ENCODE results near the gene MARVELD1. TPM values are rescaled to one million over a fixed set of nuclear protein-coding genes. Genes with fewer than 3 reads are reported as not detected.
"Not testable (repeated sequence)": the region's sequence is repeated elsewhere in the genome, so short reads cannot be mapped to it uniquely, and the experiment has no call there.

The MARVELD1 gene
- total and polyA plus RNA-seq, 12 donors, result 4.2 to 23.5 (median 10.0) TPM

- Histone ChIP-seq H3K27ac (peak overlapping the region in 1 of 5 donors; percentile 14), H3K4me1 (replicated peaks in 1 of 2) (no peaks in the 10 kb centered on the region), H3K36me3 (replicated peaks in 1 of 2) (peaks cover 0 to 56% of the 10 kb centered on the region in 2 donors), H3K9me3 (replicated peaks in 1 of 3) (no peaks in the 10 kb centered on the region), H3K4me3 (no peak overlapping the region), H3K27me3 (no peaks in the 10 kb centered on the region)
- TF ChIP-seq CTCF (IDR thresholded peaks at IDR 0.05) (peak; percentile 76 to 95 (median 88)), POLR2A (IDR thresholded peaks at IDR 0.05) (no peak)
- 88 to 94% (median 92%) methylated on average over 2 of the region's 2 CpGs for WGBS, 4 donors
- intact Hi-C loops (cut with DNase I), result no loop called here
- DNase-seq, result peak in 3 of 7 donors; percentile 31 to 53 (median 45)
Measured at GRCh38 chr10:97676770-97677581, 36.6 kb upstream of the MARVELD1 start.

GRCh38 chr10:97679594-97679993, 33.9 kb upstream of the MARVELD1 start:
- 89 to 100% (median 93%) methylated on average over 3 to 16 of the region's 16 CpGs for WGBS, 4 donors
- no peak overlapping the region for H3K27ac ChIP-seq

GRCh38 chr10:97682042-97682441, 31.5 kb upstream of the MARVELD1 start:
- no peak for DNase-seq
- no peaks in the 10 kb centered on the region for H3K27me3 ChIP-seq
- 82 to 92% (median 86%) methylated on average over 4 of the region's 4 CpGs for WGBS, 4 donors
- intact Hi-C loops (cut with DNase I), result no loop called here
- peaks cover 0 to 12% of the 10 kb centered on the region in 2 donors for H3K36me3 ChIP-seq (replicated peaks in 1 of 2)
- TF ChIP-seq CTCF (IDR thresholded peaks at IDR 0.05) (no peak), POLR2A (IDR thresholded peaks at IDR 0.05) (no peak)
- H3K4me1 ChIP-seq (replicated peaks in 1 of 2), result peaks cover 30 to 41% of the 10 kb centered on the region in 2 donors
- H3K9me3 ChIP-seq (replicated peaks in 1 of 3), result no peaks in the 10 kb centered on the region
- no peak overlapping the region for H3K4me3 ChIP-seq
- H3K27ac ChIP-seq, result peak overlapping the region in 2 of 5 donors; percentile 6 to 19

More at GRCh38 chr10:97679594-97679993, 33.9 kb upstream of the MARVELD1 start:
- H3K27me3 ChIP-seq, result no peaks in the 10 kb centered on the region
- no peak overlapping the region for H3K4me3 ChIP-seq
- TF ChIP-seq POLR2A (IDR thresholded peaks at IDR 0.05) (no peak), CTCF (IDR thresholded peaks at IDR 0.05) (no peak)
- peaks cover 10 to 21% of the 10 kb centered on the region in 2 donors for H3K4me1 ChIP-seq (replicated peaks in 1 of 2)
- no peak for DNase-seq
- intact Hi-C loops (cut with DNase I), result no loop called here
- no peaks in the 10 kb centered on the region for H3K9me3 ChIP-seq (replicated peaks in 1 of 3)
- peaks cover 0 to 33% of the 10 kb centered on the region in 2 donors for H3K36me3 ChIP-seq (replicated peaks in 1 of 2)

GRCh38 chr10:97683556-97684367, 29.8 kb upstream of the MARVELD1 start:
- TF ChIP-seq POLR2A (IDR thresholded peaks at IDR 0.05) (no peak), CTCF (IDR thresholded peaks at IDR 0.05) (no peak)
- 22 to 37% (median 33%) methylated on average over 3 to 9 of the region's 9 CpGs for WGBS, 4 donors
- H3K27me3 ChIP-seq, result no peaks in the 10 kb centered on the region
- H3K36me3 ChIP-seq (replicated peaks in 1 of 2), result peaks cover 0 to 5% of the 10 kb centered on the region in 2 donors
- peaks cover 42 to 53% of the 10 kb centered on the region in 2 donors for H3K4me1 ChIP-seq (replicated peaks in 1 of 2)
- intact Hi-C loops (cut with DNase I), result no loop called here
- H3K9me3 ChIP-seq (replicated peaks in 1 of 3), result no peaks in the 10 kb centered on the region
- peak overlapping the region in 1 of 4 donors; percentile 65 for H3K4me3 ChIP-seq
- peak in 4 of 7 donors; percentile 42 to 50 (median 44) for DNase-seq
- H3K27ac ChIP-seq, result peak overlapping the region in 4 of 5 donors; percentile 44 to 97 (median 94)

- H3K27me3 ChIP-seq; H3K36me3 ChIP-seq (replicated peaks in 1 of 2); DNase-seq; intact Hi-C loops (cut with DNase I); H3K9me3 ChIP-seq (replicated peaks in 1 of 3): not testable (repeated sequence)
- H3K4me3 ChIP-seq, result peak overlapping the region in 1 of 4 donors; percentile 65
- peaks cover 46 to 59% of the 10 kb centered on the region in 2 donors for H3K4me1 ChIP-seq (replicated peaks in 1 of 2)
- WGBS, 4 donors, result 66 to 78% (median 70%) methylated on average over 6 to 7 of the region's 7 CpGs
- H3K27ac ChIP-seq, result peak overlapping the region in 4 of 5 donors; percentile 44 to 97 (median 94)
Measured at GRCh38 chr10:97684368-97684713, 29.2 kb upstream of the MARVELD1 start.
